Neural progenitor cell (in vitro differentiated cells): Measurements from ENCODE around the gene FOXD3.

ENCODE experiments used
- CTCF ChIP-seq: fragments of 200-600 bp; sonication (generic); IDR thresholded peaks from 2 replicates; pipeline ENCODE4 v1.5.1; 2017; ENCODE audit warnings: antibody characterized with exemption, mild to moderate bottlenecking
- EZH2 ChIP-seq: fragments of 200-600 bp; sonication (generic); IDR thresholded peaks from 2 replicates; pipeline ENCODE4 v1.6.1; 2017; ENCODE audit warnings: antibody characterized with exemption, mild to moderate bottlenecking, moderate library complexity

GRCh38 chr1:63328122-63328521 lies 5.8 kb downstream of the FOXD3 start:
- no peak for TF ChIP-seq CTCF
- TF ChIP-seq EZH2, result no peak
